Stimulated activated naive CD8-positive, alpha-beta T cell treated with anti-CD3 and anti-CD28 coated beads, Interleukin-15, Interleukin-2, amounts not matched to agents 100 U/mL and 50 U/mL, for 24 hours (primary cell): Measurements from ENCODE around the gene JARID2.
"Not testable (repeated sequence)": the region's sequence is repeated elsewhere in the genome, so short reads cannot be mapped to it uniquely, and the experiment has no call there.

Source experiments
- ATAC-seq: fragments of 150-1000 bp; cut with Tn5 transposase; one replicate; pipeline ENCODE4 v1.10.0; 2021
- DNase-seq: peaks from one replicate; pipeline ENCODE4 v3.0.0; 2021

The JARID2 gene

DNA sequence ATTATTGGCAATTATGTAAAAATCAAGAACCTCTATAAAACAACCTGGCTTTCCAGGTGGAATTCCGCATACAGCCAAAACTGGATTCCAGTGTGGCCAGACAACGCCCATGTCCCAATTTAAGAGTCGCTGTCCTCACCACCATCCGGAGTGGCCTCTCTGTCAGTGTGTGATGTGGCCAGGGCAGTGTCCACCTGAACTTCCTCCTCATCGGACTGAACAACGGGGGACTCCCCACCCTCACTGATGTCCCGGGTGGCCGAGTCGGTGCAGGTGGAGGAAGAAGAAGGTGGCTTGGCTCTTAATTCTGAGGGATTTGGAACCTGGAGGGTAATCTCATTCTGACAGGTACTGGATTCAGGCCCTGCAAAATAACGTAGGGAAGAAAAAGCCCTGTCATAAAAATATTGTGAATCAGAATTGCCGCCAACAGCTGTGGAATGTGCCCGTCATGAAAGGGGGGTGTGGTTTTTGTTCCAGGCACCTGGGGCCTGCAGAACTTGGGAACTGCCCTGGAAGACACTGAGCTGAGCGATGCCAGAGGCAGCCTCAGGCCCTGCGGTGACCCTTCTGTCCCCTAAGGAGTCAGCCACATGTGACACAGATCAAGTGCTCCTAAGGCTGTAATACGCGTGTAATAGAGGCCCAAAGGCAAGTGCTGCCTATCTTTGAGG lies 277.1 kb downstream of the JARID2 start:
- ATAC-seq (no peak), DNase-seq (no peak)

- ATAC-seq (no peak), DNase-seq (no peak)
Observed at GRCh38 chr6:15523679-15524630, 278.1 kb downstream of the JARID2 start.

- DNase-seq (no peak), ATAC-seq (no peak)
Observed at GRCh38 chr6:15524861-15525401, 279.1 kb downstream of the JARID2 start.

- ATAC-seq: no peak
- no peak for DNase-seq
Observed at GRCh38 chr6:15526212-15526701, 280.4 kb downstream of the JARID2 start.

- DNase-seq (no peak), ATAC-seq (no peak)
Observed at GRCh38 chr6:15527838-15528617, 282.2 kb downstream of the JARID2 start.

GRCh38 chr6:15528870-15529269 lies 283.0 kb downstream of the JARID2 start:
- DNase-seq: no peak
- no peak for ATAC-seq

DNA sequence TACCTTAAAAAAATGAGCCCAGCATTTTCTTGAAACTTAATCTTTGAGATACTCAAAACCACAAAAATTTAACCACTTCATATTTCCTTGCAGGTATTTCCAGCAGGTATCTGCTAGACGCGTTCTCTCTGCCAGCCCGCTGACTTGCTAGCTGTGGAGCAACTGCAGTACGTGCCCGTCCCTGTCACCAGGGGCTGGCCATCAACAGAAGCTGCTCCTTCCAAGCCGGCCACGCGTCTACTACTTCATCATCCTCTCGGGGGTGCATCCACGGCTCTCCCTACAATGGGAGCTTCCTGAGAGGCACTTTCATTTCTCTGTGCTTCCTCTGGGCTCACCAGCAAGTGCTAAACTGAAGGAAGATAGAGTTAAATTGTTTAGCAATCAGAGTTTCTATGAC lies 284.5 kb downstream of the JARID2 start:
- ATAC-seq: no peak

DNA sequence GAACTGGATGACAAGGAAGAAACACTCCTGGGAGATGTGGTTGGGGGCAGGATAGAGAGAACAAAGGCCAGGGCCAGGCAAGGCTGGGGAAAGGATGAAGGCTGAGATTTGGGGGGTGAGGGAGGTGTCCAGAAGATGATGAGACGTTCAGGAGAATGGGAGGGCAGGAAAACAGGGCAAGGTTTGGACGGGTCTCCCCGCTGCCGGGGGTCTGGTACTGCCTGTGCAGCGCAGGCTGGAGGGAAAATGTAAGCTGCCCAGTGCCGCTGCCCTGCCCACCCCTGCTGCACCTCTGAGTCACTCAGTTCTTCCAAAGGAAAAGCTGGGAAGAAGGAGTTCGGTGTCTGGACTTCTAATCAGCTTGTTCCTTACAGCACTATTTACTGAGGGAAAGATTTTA lies 286.1 kb downstream of the JARID2 start:
- no peak for ATAC-seq
- DNase-seq: no peak

More for the DNA sequence above, 284.5 kb downstream of the JARID2 start:
- DNase-seq: no peak

DNA sequence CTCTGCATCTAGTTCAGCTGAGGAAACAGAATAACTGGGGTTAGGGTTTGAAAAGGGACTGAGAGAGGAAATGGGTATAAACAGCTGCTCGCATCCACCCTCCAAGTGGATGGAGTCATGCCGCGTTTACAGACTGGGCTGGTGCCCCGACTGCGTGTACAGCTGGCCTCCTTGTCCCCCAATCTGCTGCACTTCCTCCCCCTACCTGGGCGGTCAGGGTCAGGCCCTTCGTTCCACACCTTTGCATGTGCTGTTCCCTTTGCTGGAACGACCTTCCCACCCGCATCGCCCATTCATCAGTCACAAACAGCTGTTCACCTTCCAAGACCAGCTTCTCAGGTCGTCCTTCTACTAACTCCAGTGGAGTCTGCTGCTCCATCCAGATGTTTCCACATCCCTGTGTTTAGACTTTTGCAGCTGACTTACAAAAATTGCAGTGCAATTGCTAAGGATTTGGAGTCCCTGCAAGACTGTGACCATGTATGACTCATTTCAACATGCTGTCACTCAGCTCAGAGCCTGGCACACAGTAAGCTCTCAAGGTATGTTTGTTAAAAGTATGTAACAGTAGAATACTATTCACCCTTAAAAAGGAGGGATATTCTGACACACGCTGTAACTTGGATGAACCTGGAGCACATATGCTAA lies 287.6 kb downstream of the JARID2 start:
- ATAC-seq: no peak
- no peak for DNase-seq

- ATAC-seq (no peak), DNase-seq (no peak)
Observed at GRCh38 chr6:15534974-15535373, 289.1 kb downstream of the JARID2 start.

GRCh38 chr6:15535495-15536197 lies 289.8 kb downstream of the JARID2 start:
- no peak for ATAC-seq
- DNase-seq: no peak

DNA sequence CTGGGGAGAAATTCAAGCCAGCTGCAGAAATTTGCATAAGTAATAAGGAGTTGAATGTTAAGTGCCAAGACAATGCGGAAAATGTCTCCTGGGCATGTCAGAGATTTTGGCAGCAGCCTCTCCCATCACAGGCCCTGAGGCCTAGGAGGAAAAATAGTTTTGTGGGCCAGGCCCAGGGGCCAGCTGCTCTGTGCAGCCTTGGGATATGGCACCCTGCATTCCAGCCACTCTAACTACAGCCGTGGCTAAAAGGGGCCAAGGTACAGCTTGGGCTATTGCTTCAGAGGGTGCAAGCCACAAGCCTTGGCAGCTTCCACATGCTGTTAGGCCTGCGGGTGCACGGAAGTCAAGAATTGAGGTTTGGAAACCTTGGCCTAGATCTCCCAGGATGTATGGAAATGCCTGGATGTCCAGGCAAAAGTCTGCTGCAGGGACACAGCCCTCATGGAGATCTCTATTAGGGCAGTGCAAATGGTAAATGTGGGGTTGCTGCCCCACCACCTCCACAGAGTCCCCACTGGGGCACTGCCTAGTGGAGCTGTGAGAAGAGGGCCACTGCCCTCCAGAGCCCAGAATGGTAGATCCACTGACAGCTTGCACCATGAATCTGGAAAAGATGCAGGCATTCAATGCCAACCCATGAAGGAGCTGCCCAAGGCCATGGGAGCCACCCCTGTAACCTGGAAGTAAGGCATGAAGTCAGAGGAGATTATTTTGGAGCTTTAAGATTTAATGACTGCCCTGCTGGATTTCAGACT lies 290.5 kb downstream of the JARID2 start:
- DNase-seq: no peak
- ATAC-seq: no peak

GRCh38 chr6:15538106-15538505 lies 292.2 kb downstream of the JARID2 start:
- no peak for DNase-seq
- ATAC-seq: no peak

GRCh38 chr6:15538766-15539495 lies 293.1 kb downstream of the JARID2 start:
- ATAC-seq: no peak

DNA sequence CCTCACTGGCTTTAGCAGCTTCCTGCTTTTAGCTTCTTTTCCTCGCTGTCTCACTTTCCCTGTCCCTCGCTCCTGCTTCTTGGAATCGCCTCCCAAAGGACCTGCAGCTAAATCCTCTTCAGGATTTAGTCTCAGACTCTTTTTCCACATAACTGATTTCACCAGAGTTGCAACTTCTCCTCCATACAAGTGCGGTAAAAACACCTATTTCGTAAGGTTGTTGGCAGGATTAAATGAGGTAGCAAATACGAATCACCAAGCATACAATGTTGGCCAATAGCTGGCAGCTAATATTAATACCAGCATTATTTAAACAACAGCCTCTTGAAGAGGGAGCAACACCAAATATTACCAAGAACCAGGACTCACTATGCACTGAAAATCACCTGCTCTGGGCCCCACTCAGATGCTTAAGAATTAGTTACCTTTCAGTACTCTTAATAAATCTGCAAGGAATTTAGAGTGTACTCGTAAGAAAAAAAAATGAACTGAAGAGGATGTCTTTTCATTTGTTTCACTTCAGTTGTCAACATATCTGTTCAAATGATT lies 293.9 kb downstream of the JARID2 start:
- no peak for ATAC-seq
- no peak for DNase-seq

More at GRCh38 chr6:15538766-15539495, 293.1 kb downstream of the JARID2 start:
- DNase-seq: no peak

DNA sequence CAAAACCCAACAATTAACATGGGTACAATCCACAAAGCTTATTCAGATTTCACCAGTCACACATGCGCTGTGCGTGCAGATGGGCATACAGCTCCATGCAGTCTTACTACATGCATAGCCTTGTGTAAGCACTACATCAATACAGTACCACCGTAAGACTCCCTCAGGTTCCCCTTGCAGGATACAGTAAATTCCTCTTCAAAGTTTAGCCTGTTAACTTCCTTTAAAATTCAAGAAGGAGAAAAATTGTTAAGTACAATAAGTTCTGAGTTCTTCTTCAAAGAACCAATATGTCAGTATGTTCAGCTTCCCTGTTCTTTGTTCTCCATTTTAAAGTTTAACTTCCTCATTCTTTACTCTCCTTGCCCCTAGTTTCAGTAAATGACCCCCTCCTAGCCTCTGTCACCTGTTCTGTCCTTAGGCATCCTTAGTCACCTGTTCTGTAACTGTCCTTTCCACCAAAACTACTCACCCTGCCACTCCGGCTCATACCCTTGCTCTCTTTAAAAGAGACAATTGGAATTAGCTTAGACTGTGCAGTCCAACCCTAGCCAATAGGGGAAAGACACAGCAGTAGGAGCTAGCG lies 297.6 kb downstream of the JARID2 start:
- DNase-seq, ATAC-seq: not testable (repeated sequence)

- DNase-seq: no peak
- no peak for ATAC-seq
Observed at GRCh38 chr6:15544321-15544900, 298.5 kb downstream of the JARID2 start.

GRCh38 chr6:15546591-15546990 lies 300.7 kb downstream of the JARID2 start:
- ATAC-seq: no peak
- DNase-seq: no peak
